Hepatocyte (in vitro differentiated cells): Measurements from ENCODE around the gene VWA1. TPM values are rescaled to one million over a fixed set of nuclear protein-coding genes. Genes with fewer than 3 reads are reported as not detected.

Experiments
- DNase-seq: peaks from one replicate; pipeline ENCODE4 v3.0.0-alpha.2; 2016; ENCODE audit warnings: low spot score
- H2AFZ ChIP-seq: fragments of 200-600 bp; sonication (generic); 2 replicates; pipeline ENCODE4 v1.6.0; 2016; ENCODE audit warnings: antibody characterized with exemption, mild to moderate bottlenecking
- H3K27ac ChIP-seq: fragments of 200-600 bp; sonication (generic); 2 replicates; pipeline ENCODE4 v1.5.1; 2016; ENCODE audit warnings: mild to moderate bottlenecking
- H3K27me3 ChIP-seq: fragments of 200-600 bp; sonication (generic); 2 replicates; pipeline ENCODE4 v1.6.1; 2016
- H3K36me3 ChIP-seq: fragments of 200-600 bp; sonication (generic); replicated peaks from 2 replicates; pipeline ENCODE4 v1.5.1; 2016; ENCODE audit warnings: low read depth; ENCODE audit not compliant: insufficient read depth
- H3K4me1 ChIP-seq: fragments of 200-600 bp; sonication (generic); 2 replicates; pipeline ENCODE4 v1.5.1; 2016; ENCODE audit warnings: mild to moderate bottlenecking, moderate library complexity; ENCODE audit not compliant: insufficient read depth
- H3K4me2 ChIP-seq: fragments of 200-600 bp; sonication (generic); 2 replicates; pipeline ENCODE4 v1.6.0; 2016
- H3K4me3 ChIP-seq: fragments of 200-600 bp; sonication (generic); 2 replicates; pipeline ENCODE4 v1.5.1; 2016; ENCODE audit warnings: mild to moderate bottlenecking
- H3K79me2 ChIP-seq: fragments of 200-600 bp; sonication (generic); 2 replicates; pipeline ENCODE4 v1.6.0; 2017; ENCODE audit warnings: mild to moderate bottlenecking
- H3K9me2 ChIP-seq: fragments of 200-600 bp; sonication (generic); replicated peaks from 2 replicates; pipeline ENCODE4 v1.6.0; 2017; ENCODE audit warnings: mild to moderate bottlenecking; ENCODE audit not compliant: insufficient read depth
- H3K9me3 ChIP-seq: fragments of 200-600 bp; sonication (generic); 2 replicates; pipeline ENCODE4 v1.5.1; 2016; ENCODE audit warnings: low read depth, mild to moderate bottlenecking
- H4K20me1 ChIP-seq: fragments of 200-600 bp; sonication (generic); 2 replicates; pipeline ENCODE4 v1.6.0; 2016; ENCODE audit warnings: mild to moderate bottlenecking; ENCODE audit not compliant: insufficient read depth, poor library complexity, severe bottlenecking
- EZH2 ChIP-seq: fragments of 200-600 bp; sonication (generic); IDR thresholded peaks from 2 replicates; pipeline ENCODE4 v1.6.1; 2016; ENCODE audit warnings: antibody characterized with exemption, mild to moderate bottlenecking, borderline replicate concordance
- EZH2phosphoT487 ChIP-seq: fragments of 200-600 bp; sonication (generic); IDR thresholded peaks from one replicate; pipeline ENCODE4 v1.6.1; 2018; ENCODE audit warnings: antibody characterized with exemption, mild to moderate bottlenecking, low read depth, moderate library complexity; ENCODE audit not compliant: unreplicated experiment, severe bottlenecking
- WGBS: methylation state at CpG from one replicate; pipeline ENCODE4 v1.1.6; 2016; ENCODE audit warnings: low lambda C conversion rate; ENCODE audit errors: missing lambda C conversion rate; 5-methylcytosine and 5-hydroxymethylcytosine counted together
- polyA plus RNA-seq: library from polyadenylated mRNA; unstranded; fragments of >200 nt; fragmentation: Nextera tagmentation; extraction: Ambion mirVana; gene quantifications from 2 replicates; pipeline ENCODE4 v1.2.1, GENCODE V29; 2016
- total RNA-seq: library from RNA; depleted of rRNA; stranded (reverse); fragments of >200 nt; gene quantifications from 2 replicates; pipeline ENCODE4 v1.2.3, GENCODE V29; 2014
- TF ChIP-seq, protein P1 (sequence below): fragments of 200-600 bp; sonication (generic); IDR thresholded peaks from 2 replicates; pipeline ENCODE4 v1.5.1; 2016; ENCODE audit warnings: antibody characterized with exemption, mild to moderate bottlenecking; ENCODE audit not compliant: poor library complexity

Gene VWA1, protein sequence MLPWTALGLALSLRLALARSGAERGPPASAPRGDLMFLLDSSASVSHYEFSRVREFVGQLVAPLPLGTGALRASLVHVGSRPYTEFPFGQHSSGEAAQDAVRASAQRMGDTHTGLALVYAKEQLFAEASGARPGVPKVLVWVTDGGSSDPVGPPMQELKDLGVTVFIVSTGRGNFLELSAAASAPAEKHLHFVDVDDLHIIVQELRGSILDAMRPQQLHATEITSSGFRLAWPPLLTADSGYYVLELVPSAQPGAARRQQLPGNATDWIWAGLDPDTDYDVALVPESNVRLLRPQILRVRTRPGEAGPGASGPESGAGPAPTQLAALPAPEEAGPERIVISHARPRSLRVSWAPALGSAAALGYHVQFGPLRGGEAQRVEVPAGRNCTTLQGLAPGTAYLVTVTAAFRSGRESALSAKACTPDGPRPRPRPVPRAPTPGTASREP
- 37.7 and 38.1 TPM in 2 replicates for total RNA-seq
- 114 and 131 TPM in 2 replicates for polyA plus RNA-seq

DNA sequence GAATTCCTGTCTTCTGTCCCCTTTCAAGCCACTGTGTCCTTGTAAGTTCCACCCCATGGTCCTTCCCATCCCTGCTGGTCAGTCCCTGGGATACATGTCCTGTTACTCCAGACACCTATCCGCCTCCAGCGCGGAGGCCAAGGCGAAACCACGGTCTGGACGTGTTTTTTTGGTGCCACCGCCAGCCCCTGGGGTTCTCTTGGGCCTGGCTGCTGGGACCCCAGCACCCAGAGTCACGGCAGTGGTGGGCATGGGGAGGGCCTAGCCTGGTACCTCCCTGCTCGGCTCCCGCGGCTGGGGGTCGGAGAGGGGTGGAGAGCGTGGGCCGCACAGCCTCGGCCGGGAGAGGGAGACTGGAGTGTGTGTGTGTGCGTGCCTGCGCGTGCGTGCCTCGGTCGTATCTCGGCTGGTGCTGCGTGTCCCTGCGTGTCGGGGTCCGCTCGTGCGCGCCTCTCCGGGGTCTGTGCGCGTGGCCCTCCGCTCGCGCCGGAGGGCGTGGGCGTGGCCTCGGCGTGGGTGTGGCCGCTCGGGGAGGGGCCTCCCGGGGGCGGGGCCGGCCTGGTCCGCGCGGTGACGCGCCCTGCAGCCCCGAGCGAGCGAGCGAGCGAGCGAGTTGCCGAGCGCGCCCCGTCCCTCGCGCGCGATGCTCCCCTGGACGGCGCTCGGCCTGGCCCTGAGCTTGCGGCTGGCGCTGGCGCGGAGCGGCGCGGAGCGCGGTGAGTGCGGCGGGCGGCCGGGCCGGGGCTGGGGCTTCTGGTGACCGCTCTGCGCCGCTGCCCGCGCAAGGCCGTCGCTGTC, at the start of gene VWA1:
Gene VWA1, plus strand, starts transcription at position 585 of the 798 bp plus-strand sequence. Its CDS starts 59 bp downstream, at position 644.
- Histone ChIP-seq H3K9me3 (no peaks in the 10 kb centered on the region), H3K4me2 (peak within 1 kb of the TSS; percentile 96), H3K9me2 (no peaks in the 10 kb centered on the region), H4K20me1 (no peaks in the 10 kb centered on the region), H2AFZ (peak within 1 kb of the TSS; percentile 26), H3K27me3 (no peaks in the 10 kb centered on the region), H3K79me2 (peaks cover 18% of the 10 kb centered on the region), H3K4me3 (peak within 1 kb of the TSS; percentile 47), H3K36me3 (no peaks in the 10 kb centered on the region), H3K4me1 (peaks cover 70% of the 10 kb centered on the region), H3K27ac (peak within 1 kb of the TSS; percentile 96)
- 18% methylated on average over 53 of the region's 89 CpGs for WGBS
- DNase-seq, result peak; percentile 92
- TF ChIP-seq, protein P1, sequence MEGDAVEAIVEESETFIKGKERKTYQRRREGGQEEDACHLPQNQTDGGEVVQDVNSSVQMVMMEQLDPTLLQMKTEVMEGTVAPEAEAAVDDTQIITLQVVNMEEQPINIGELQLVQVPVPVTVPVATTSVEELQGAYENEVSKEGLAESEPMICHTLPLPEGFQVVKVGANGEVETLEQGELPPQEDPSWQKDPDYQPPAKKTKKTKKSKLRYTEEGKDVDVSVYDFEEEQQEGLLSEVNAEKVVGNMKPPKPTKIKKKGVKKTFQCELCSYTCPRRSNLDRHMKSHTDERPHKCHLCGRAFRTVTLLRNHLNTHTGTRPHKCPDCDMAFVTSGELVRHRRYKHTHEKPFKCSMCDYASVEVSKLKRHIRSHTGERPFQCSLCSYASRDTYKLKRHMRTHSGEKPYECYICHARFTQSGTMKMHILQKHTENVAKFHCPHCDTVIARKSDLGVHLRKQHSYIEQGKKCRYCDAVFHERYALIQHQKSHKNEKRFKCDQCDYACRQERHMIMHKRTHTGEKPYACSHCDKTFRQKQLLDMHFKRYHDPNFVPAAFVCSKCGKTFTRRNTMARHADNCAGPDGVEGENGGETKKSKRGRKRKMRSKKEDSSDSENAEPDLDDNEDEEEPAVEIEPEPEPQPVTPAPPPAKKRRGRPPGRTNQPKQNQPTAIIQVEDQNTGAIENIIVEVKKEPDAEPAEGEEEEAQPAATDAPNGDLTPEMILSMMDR, result no peak
- TF ChIP-seq EZH2phosphoT487, result no peak

DNA sequence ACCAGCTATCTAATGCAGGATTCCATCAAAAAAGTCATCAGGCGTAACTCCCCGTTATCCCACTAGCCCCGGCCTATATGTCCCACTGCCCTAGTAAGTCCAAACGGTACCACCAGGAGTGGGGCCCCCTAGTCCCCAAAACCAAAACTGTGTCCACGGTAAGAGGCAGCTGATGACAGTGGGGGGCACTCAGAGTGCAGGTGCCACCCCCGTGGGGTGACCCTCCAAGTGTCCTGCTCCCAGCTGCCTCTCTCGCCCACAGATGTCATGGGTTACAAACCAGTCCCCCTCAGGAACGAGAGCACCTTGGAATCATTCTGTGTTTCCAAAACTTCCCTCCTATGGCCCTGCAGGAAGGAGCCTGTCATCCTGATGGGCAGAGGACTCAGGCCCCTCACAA, 49.6 kb upstream of the VWA1 start:
- no peak for DNase-seq
- no peak for TF ChIP-seq EZH2phosphoT487
- TF ChIP-seq EZH2, result no peak
- TF ChIP-seq, protein P1, result no peak
- no peak overlapping the region for H3K4me3 ChIP-seq
- no peaks in the 10 kb centered on the region for H3K4me1 ChIP-seq
- H3K79me2 ChIP-seq, result peaks cover 5% of the 10 kb centered on the region
- no peaks in the 10 kb centered on the region for H3K9me2 ChIP-seq
- H3K4me2 ChIP-seq, result no peak overlapping the region
- no peaks in the 10 kb centered on the region for H4K20me1 ChIP-seq
- no peak overlapping the region for H2AFZ ChIP-seq
- no peaks in the 10 kb centered on the region for H3K9me3 ChIP-seq
- H3K27me3 ChIP-seq, result no peaks in the 10 kb centered on the region
- WGBS, result 97% methylated on average over 8 of the region's 8 CpGs
- no peak overlapping the region for H3K27ac ChIP-seq
- no peaks in the 10 kb centered on the region for H3K36me3 ChIP-seq

DNA sequence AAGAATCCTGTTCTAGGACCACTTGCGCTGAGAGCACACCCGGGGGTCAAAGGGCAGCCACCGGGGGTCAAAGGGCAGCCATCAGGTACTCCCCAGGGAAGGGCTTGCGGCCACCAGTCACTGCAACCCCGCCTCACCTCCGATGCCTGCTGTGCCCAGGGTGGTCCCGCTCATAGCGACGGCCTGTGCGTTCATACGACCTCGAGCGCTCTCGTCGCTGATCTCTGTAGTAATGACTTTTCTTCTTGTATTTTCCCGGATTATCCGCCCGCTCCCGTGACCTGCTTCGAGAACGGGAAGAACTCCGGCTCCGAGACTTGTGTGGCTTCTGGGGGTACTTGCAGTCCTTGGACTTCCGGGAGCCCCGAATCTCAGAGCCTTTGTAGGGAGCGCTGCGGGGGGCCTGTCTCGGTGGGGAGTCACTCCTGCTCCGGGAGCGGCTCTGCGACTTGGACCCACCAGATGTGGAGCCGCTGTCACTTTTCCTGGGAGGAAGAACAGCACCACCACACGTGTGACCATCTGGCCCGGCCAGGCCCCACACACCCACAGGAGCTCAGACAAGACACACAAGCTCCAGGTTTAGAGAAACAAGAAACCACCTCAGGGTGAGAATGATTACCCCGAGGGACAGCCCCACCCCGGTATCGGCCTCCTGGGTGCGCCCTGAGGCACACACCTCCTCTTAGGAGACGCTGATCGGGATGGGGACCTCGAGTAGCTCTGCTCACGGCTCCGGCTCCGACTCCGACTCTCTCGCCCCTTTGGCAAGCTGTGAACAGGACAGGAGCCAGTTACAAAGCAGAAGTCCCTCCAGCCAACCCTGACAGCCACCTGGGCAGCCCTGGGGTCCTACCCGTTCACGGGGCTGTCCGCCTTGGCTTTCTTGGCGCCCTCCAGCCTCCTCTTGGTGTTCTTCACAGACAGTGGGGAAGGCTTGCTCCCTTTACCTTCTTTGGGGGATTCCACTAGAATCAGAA, 48.1 kb upstream of the VWA1 start:
- peaks cover 13% of the 10 kb centered on the region for H3K79me2 ChIP-seq
- no peaks in the 10 kb centered on the region for H3K9me3 ChIP-seq
- H3K9me2 ChIP-seq, result no peaks in the 10 kb centered on the region
- WGBS, result 95% methylated on average over 50 of the region's 50 CpGs
- H3K4me2 ChIP-seq, result no peak overlapping the region
- H3K27me3 ChIP-seq, result no peaks in the 10 kb centered on the region
- peaks cover 3% of the 10 kb centered on the region for H4K20me1 ChIP-seq
- H2AFZ ChIP-seq, result no peak overlapping the region
- H3K36me3 ChIP-seq, result no peaks in the 10 kb centered on the region
- no peak for TF ChIP-seq EZH2
- TF ChIP-seq EZH2phosphoT487, result no peak
- TF ChIP-seq, protein P1, result no peak
- H3K4me1 ChIP-seq, result no peaks in the 10 kb centered on the region
- H3K4me3 ChIP-seq, result no peak overlapping the region
- DNase-seq, result no peak
- no peak overlapping the region for H3K27ac ChIP-seq
